Ishikawa (cell line): ENCODE data around the gene PRSS22.

Experiments
- CEBPB ChIP-seq: IDR thresholded peaks from 2 replicates; pipeline ENCODE4 v1.6.1; 2012
- CREB1 ChIP-seq: IDR thresholded peaks from 2 replicates; pipeline ENCODE4 v1.6.1; 2012; ENCODE audit warnings: low read depth
- EGR1 ChIP-seq: IDR thresholded peaks from 2 replicates; pipeline ENCODE4 v1.6.1; 2012
- EP300 ChIP-seq: IDR thresholded peaks from 2 replicates; pipeline ENCODE4 v1.6.1; 2012; ENCODE audit warnings: borderline replicate concordance
- FOXM1 ChIP-seq: IDR thresholded peaks from 2 replicates; pipeline ENCODE4 v1.6.1; 2012; ENCODE audit warnings: low read depth, borderline replicate concordance
- MAX ChIP-seq: IDR thresholded peaks from 2 replicates; pipeline ENCODE4 v1.6.1; 2012
- RAD21 ChIP-seq: IDR thresholded peaks from 2 replicates; pipeline ENCODE4 v1.6.1; 2012; ENCODE audit warnings: low read depth
- REST ChIP-seq: IDR thresholded peaks from 2 replicates; pipeline ENCODE4 v1.6.1; 2012; ENCODE audit warnings: low read depth, mild to moderate bottlenecking
- TAF1 ChIP-seq: IDR thresholded peaks from 2 replicates; pipeline ENCODE4 v1.6.1; 2012; ENCODE audit warnings: low read depth, mild to moderate bottlenecking
- USF1 ChIP-seq: IDR thresholded peaks from 2 replicates; pipeline ENCODE4 v1.6.1; 2012
- YY1 ChIP-seq: IDR thresholded peaks from 2 replicates; pipeline ENCODE4 v1.6.1; 2012; ENCODE audit warnings: low read depth
- ZBTB7A ChIP-seq: IDR thresholded peaks from 2 replicates; pipeline ENCODE4 v1.6.1; 2012; ENCODE audit warnings: low read depth

GRCh38 chr16:2822496-2822895 lies 35.5 kb downstream of the PRSS22 start:
- TF ChIP-seq CREB1 (no peak), EGR1 (no peak), RAD21 (no peak), REST (no peak), YY1 (no peak), TAF1 (no peak), MAX (no peak), ZBTB7A (no peak), EP300 (no peak), USF1 (no peak), CEBPB (no peak), FOXM1 (no peak)
